NCI-H128 (cell line): ENCODE results near the gene TWIST1.

ENCODE experiments used
- DNase-seq: peaks from one replicate; lab custom pipeline; 2025; ENCODE audit not compliant: unreplicated experiment; lab: John Stamatoyannopoulos, UW

Gene TWIST1

GRCh38 chr7:19097165-19098055 lies 20.0 kb downstream of the TWIST1 start:
- no peak for DNase-seq

GRCh38 chr7:19095353-19095860 lies 22.0 kb downstream of the TWIST1 start:
- DNase-seq: no peak

GRCh38 chr7:19094598-19095352 lies 22.7 kb downstream of the TWIST1 start:
- no peak for DNase-seq

GRCh38 chr7:19094138-19094537 lies 23.3 kb downstream of the TWIST1 start:
- no peak for DNase-seq

- DNase-seq: no peak
These were observed 25.8 kb downstream of the TWIST1 start for GRCh38 chr7:19091550-19092200.

- no peak for DNase-seq
These were observed 26.9 kb downstream of the TWIST1 start for GRCh38 chr7:19090526-19090925.

GRCh38 chr7:19089797-19090196 lies 27.6 kb downstream of the TWIST1 start:
- DNase-seq: no peak

- DNase-seq: no peak
These were observed 28.1 kb downstream of the TWIST1 start for GRCh38 chr7:19089378-19089777.

GRCh38 chr7:19080093-19080492 lies 37.3 kb downstream of the TWIST1 start:
- DNase-seq: no peak

- no peak for DNase-seq
These were observed 38.4 kb downstream of the TWIST1 start for GRCh38 chr7:19079066-19079465.

- DNase-seq: no peak
These were observed 47.6 kb downstream of the TWIST1 start for GRCh38 chr7:19069842-19070241.

- DNase-seq: no peak
These were observed 51.3 kb downstream of the TWIST1 start for GRCh38 chr7:19066170-19066569.
